HepG2 (cell line): ENCODE measurements around the gene ZFP1. TPM values are rescaled to one million over a fixed set of nuclear protein-coding genes. Genes with fewer than 3 reads are reported as not detected.

Experiments
- ATAC-seq: fragments of 200-7000 bp; cut with Tn5 transposase; 3 replicates; pipeline ENCODE4 v1.9.1; 2020; ENCODE audit warnings: mild to moderate bottlenecking, moderate library complexity
- BruUV-seq: library from RNA; stranded (reverse); fragments of 400-500 nt; replicated peaks from 2 replicates; lab custom pipeline; 2021; lab: Mats Ljungman, UMichigan
- CTCF ChIA-PET: fragments of 300-600 bp; formaldehyde crosslinking; extraction: SDS; loops from one replicate; lab custom pipeline; 2021; ENCODE audit warnings: low total read pairs, inconsistent platforms, low intra/inter-chr PET ratio; lab: Yijun Ruan, JAX
- POLR2A ChIA-PET: fragments of 350-600 bp; sonication (Branson Sonifier 250); formaldehyde crosslinking; loops from one replicate; lab custom pipeline; 2020; ENCODE audit warnings: antibody characterized with exemption, inconsistent platforms; lab: Yijun Ruan, JAX
- DNase-seq: peaks from one replicate; pipeline ENCODE4 v3.0.0-alpha.2; 2015; ENCODE audit warnings: low spot score
- FAIRE-seq: peaks from 3 replicates; lab custom pipeline; 2011; peaks lifted over from hg19 to GRCh38; lab: Jason Lieb, UNC
- H2AFZ ChIP-seq: one replicate; pipeline ENCODE4 v1.6.1; 2011; ENCODE audit warnings: low read length, inconsistent platforms
- H3K27ac ChIP-seq: fragments of 300-600 bp; 3 replicates; pipeline ENCODE4 v1.8.0; 2011; ENCODE audit warnings: mixed run types, mild to moderate bottlenecking, mixed read lengths, low read length, inconsistent platforms; ENCODE audit not compliant: insufficient read depth; ENCODE audit errors: extremely low read length
- H3K27me3 ChIP-seq, 2 experiments: fragments of 200-600 bp in 1 of 2; 2 replicates in 1 of 2; 3 replicates in 1 of 2; pipeline versions ENCODE4 v1.6.0 to v1.8.0; 2011; ENCODE audit warnings: low read length in 2 of 2, mild to moderate bottlenecking in 2 of 2, moderate library complexity in 2 of 2, inconsistent platforms in 1 of 2; ENCODE audit not compliant: insufficient read depth in 2 of 2, control insufficient read depth in 1 of 2
- H3K36me3 ChIP-seq, 2 experiments: fragments of 200-600 bp in 1 of 2; replicated peaks in 1 of 2; 2 replicates in 1 of 2; 3 replicates in 1 of 2; pipeline versions ENCODE4 v1.5.1 to v1.8.0; 2011; ENCODE audit warnings: low read length in 2 of 2, inconsistent platforms in 1 of 2; ENCODE audit not compliant: insufficient read depth in 2 of 2, control insufficient read depth in 1 of 2
- H3K4me1 ChIP-seq: 2 replicates; pipeline ENCODE4 v1.5.1; 2012; ENCODE audit warnings: low read length, inconsistent platforms; ENCODE audit not compliant: insufficient read depth
- H3K4me2 ChIP-seq: 2 replicates; pipeline ENCODE4 v1.6.0; 2011; ENCODE audit warnings: low read depth, low read length, inconsistent platforms
- H3K4me3 ChIP-seq, 3 experiments: fragments of 200-600 bp in 1 of 3; sonication (generic), shearing (Covaris generic) in 1 of 3; replicated peaks in 1 of 3; 2 replicates each; pipeline ENCODE4 v1.5.1; 2011 to 2016; ENCODE audit warnings: low read length in 3 of 3, inconsistent platforms in 2 of 3, low read depth in 2 of 3, mild to moderate bottlenecking in 2 of 3, control low read depth in 1 of 3, mixed read lengths in 1 of 3; ENCODE audit not compliant: insufficient read depth in 1 of 3
- H3K79me2 ChIP-seq: one replicate; pipeline ENCODE4 v1.6.1; 2011; ENCODE audit warnings: low read length, inconsistent platforms; ENCODE audit not compliant: insufficient read depth
- H3K9ac ChIP-seq: 2 replicates; pipeline ENCODE4 v1.6.0; 2011; ENCODE audit warnings: mild to moderate bottlenecking, low read depth, low read length, inconsistent platforms; ENCODE audit not compliant: insufficient read depth
- H3K9me3 ChIP-seq: 2 replicates; pipeline ENCODE4 v1.5.1; 2012; ENCODE audit warnings: mild to moderate bottlenecking, low read length
- H4K20me1 ChIP-seq: 2 replicates; pipeline ENCODE4 v1.6.0; 2011; ENCODE audit warnings: inconsistent platforms, mild to moderate bottlenecking, low read length, moderate library complexity; ENCODE audit not compliant: insufficient read depth
- ELF1 ChIP-seq: sonication (generic); formaldehyde crosslinking; IDR thresholded peaks from 2 replicates; pipeline ENCODE4 v1.4.0; 2020; ENCODE audit warnings: missing genetic modification reagents
- PPARG ChIP-seq: conservative IDR thresholded peaks from 2 replicates; pipeline ENCODE4 v1.6.1; 2016; ENCODE audit warnings: missing biosample characterization, missing genetic modification reagents
- SNAPC2 ChIP-seq: sonication (generic); formaldehyde crosslinking; IDR thresholded peaks from 2 replicates; pipeline ENCODE4 v1.8.1; 2022; ENCODE audit warnings: mild to moderate bottlenecking, missing genetic modification reagents
- ZFP82 ChIP-seq: sonication (generic); formaldehyde crosslinking; IDR thresholded peaks from 2 replicates; pipeline ENCODE4 v1.5.1; 2020; ENCODE audit warnings: mild to moderate bottlenecking, missing genetic modification reagents, borderline replicate concordance
- ZFX ChIP-seq: sonication (generic); formaldehyde crosslinking; IDR thresholded peaks from 2 replicates; pipeline ENCODE4 v1.4.0; 2020; ENCODE audit warnings: mild to moderate bottlenecking, low read depth, missing genetic modification reagents, moderate library complexity
- ZNF337 ChIP-seq: sonication (generic); formaldehyde crosslinking; IDR thresholded peaks from 2 replicates; pipeline ENCODE4 v1.5.1; 2020; ENCODE audit warnings: missing genetic modification reagents, low read depth, mild to moderate bottlenecking, borderline replicate concordance
- ZNF572 ChIP-seq: sonication (generic); formaldehyde crosslinking; IDR thresholded peaks from 2 replicates; pipeline ENCODE4 v1.5.1; 2020; ENCODE audit warnings: mild to moderate bottlenecking, missing genetic modification reagents
- ZNF577 ChIP-seq: sonication (generic); formaldehyde crosslinking; IDR thresholded peaks from 2 replicates; pipeline ENCODE4 v1.4.0; 2020; ENCODE audit warnings: mild to moderate bottlenecking, low read depth, missing genetic modification reagents, borderline replicate concordance
- ZNF614 ChIP-seq: IDR thresholded peaks from 2 replicates; pipeline ENCODE4 v1.6.1; 2018; ENCODE audit warnings: missing biosample characterization, missing genetic modification reagents, inconsistent platforms, borderline replicate concordance
- ZNF766 ChIP-seq: sonication (generic); formaldehyde crosslinking; IDR thresholded peaks from 2 replicates; pipeline ENCODE4 v1.5.0; 2020; ENCODE audit warnings: missing genetic modification reagents, borderline replicate concordance
- WGBS: methylation state at CpG from one replicate; pipeline ENCODE4 v1.1.6; 2017; ENCODE audit warnings: low lambda C conversion rate; 5-methylcytosine and 5-hydroxymethylcytosine counted together
- in situ Hi-C: cut with HindIII; loops from 2 replicates; pipeline ENCODE4 v1.10.0; 2017; ENCODE audit warnings: low pct_unique_long_range_greater_than_20kb; ENCODE audit not compliant: extremely low pct_ligation_motif_present
- intact Hi-C: fragments of 100-400 bp; cut with micrococcal nuclease; formaldehyde crosslinking; loops from one replicate; pipeline ENCODE4 v1.10.0; 2022; ENCODE audit not compliant: unreplicated experiment
- polyA plus RNA-seq, 8 experiments: library from polyadenylated mRNA; depleted of rRNA in 3 of 8; stranded (reverse) in 7 of 8; unstranded in 1 of 8; fragments of >200 nt; fragmentation: Illumina TruSeq in 4 of 8; extraction: Trizol in 4 of 8; gene quantifications; 2 replicates each; pipeline versions ENCODE4 v1.2.1 to v1.2.3, GENCODE V29; 2011 to 2016; ENCODE audit warnings: low read depth in 4 of 8, missing spikeins in 1 of 8, mixed read lengths in 1 of 8; ENCODE audit not compliant: insufficient read depth in 1 of 8
- total RNA-seq, 5 experiments: library from RNA; depleted of rRNA; stranded (reverse); fragments of >200 nt; fragmentation: Illumina TruSeq; extraction: Trizol; gene quantifications; 2 replicates each; pipeline ENCODE4 v1.2.3, GENCODE V29; 2016; ENCODE audit warnings: low read depth in 1 of 5
- TF ChIP-seq, protein P1 (sequence below), 2 experiments: sonication (generic) in 1 of 2; formaldehyde crosslinking in 1 of 2; IDR thresholded peaks; 2 replicates each; pipeline versions ENCODE4 v1.4.0 to v1.6.1; 2016 to 2020; ENCODE audit warnings: borderline replicate concordance in 1 of 2, low read depth in 1 of 2, mild to moderate bottlenecking in 1 of 2, missing genetic modification reagents in 1 of 2
- TF ChIP-seq, protein P2 (sequence below): sonication (generic); formaldehyde crosslinking; IDR thresholded peaks from 2 replicates; pipeline ENCODE4 v1.4.0; 2020; ENCODE audit warnings: missing genetic modification reagents
- TF ChIP-seq, protein P3 (sequence below): sonication (generic); formaldehyde crosslinking; IDR thresholded peaks from 2 replicates; pipeline ENCODE4 v1.5.1; 2020; ENCODE audit warnings: missing genetic modification reagents, mild to moderate bottlenecking, borderline replicate concordance

ZFP1 gene
- total and polyA plus RNA-seq, 2 of the 13 experiments (the other 11 are each of a cell fraction or from before 2014, with no cell fraction given) = 8.3 to 14.0 TPM

DNA sequence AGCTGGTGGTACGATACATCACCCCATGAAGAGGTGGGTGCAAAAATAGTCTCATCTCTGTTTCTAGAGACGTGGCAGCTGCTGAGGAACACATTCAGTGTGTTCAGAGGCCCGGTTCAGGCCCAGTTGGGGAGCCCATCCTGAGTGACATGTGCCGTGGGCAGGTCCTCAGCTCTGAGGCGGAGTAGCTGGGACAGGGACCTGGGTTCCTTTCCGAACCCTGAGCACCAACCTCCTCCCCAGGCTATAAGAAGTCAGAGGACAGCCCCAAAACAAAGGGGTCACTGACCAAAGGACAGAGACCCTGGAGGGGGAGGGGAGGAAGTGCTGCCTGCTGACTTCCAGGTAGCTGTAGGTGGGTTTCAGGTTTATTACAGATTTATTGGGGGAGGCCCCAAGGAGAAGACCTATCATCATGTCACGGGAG lies 36.8 kb upstream of the ZFP1 start:
- Histone ChIP-seq H3K9ac (peak overlapping the region; percentile 42; the same call in 1 of the 2 replicates), H4K20me1 (no peaks in the 10 kb centered on the region), H3K4me2 (peak overlapping the region; percentile 85), H2AFZ (no peak overlapping the region), H3K4me3 (peak overlapping the region in 1 of 3 experiments; percentile 71; a peak in 2 of 6 replicates), H3K79me2 (peaks cover 6% of the 10 kb centered on the region), H3K36me3 (peaks cover 13 to 16% of the 10 kb centered on the region in 2 experiments), H3K4me1 (peaks cover 53% of the 10 kb centered on the region), H3K9me3 (no peaks in the 10 kb centered on the region), H3K27me3 (no peaks in the 10 kb centered on the region; a peak in 1 of 5 replicates), H3K27ac (peak overlapping the region; percentile 12)
- 53% methylated on average over 7 of the region's 7 CpGs for WGBS
- peak; percentile 12 for ATAC-seq
- FAIRE-seq = no peak
- intact Hi-C loops = loop anchor here (1.0 to 2.0 kb wide), 3 partner anchors 41 to 174 kb away; no protein-coding TSS in a partner anchor
- BruUV-seq = no TSS peak
- no peak for DNase-seq
- ChIA-PET CTCF (interaction anchor here (0.9 to 2.0 kb wide), 2 partner anchors 113 to 115 kb away, joined by 3 to 11 read pairs; partner anchors contain the start of gene ZNRF1), POLR2A (interaction anchor here (0.9 to 3.9 kb wide), 7 partner anchors 8 to 127 kb away, joined by 3 to 30 read pairs (median 7); partner anchors contain the start of genes WDR59 and ZNRF1)
- in situ Hi-C loops = no loop called here
- TF ChIP-seq ZNF766 (CRISPR knock-in tag) (0 out of 2 replicates have a peak, but pooled peaks have one; percentile 11), ELF1 (CRISPR knock-in tag) (no peak), ZNF572 (0 out of 2 replicates have a peak, but pooled peaks have one; percentile 34), SNAPC2 (CRISPR knock-in tag) (0 out of 2 replicates have a peak, but pooled peaks have one; percentile 16), ZFP82 (CRISPR knock-in tag) (0 out of 2 replicates have a peak, but pooled peaks have one; percentile 6), ZNF614 (no peak), PPARG (CRISPR knock-in tag) (0 out of 2 replicates have a peak, but pooled peaks have one; percentile 1), ZFX (peak; percentile 6; the same call in 1 of the 2 replicates), ZNF577 (CRISPR knock-in tag) (no peak), ZNF337 (CRISPR knock-in tag) (no peak)
- TF ChIP-seq, protein P1, sequence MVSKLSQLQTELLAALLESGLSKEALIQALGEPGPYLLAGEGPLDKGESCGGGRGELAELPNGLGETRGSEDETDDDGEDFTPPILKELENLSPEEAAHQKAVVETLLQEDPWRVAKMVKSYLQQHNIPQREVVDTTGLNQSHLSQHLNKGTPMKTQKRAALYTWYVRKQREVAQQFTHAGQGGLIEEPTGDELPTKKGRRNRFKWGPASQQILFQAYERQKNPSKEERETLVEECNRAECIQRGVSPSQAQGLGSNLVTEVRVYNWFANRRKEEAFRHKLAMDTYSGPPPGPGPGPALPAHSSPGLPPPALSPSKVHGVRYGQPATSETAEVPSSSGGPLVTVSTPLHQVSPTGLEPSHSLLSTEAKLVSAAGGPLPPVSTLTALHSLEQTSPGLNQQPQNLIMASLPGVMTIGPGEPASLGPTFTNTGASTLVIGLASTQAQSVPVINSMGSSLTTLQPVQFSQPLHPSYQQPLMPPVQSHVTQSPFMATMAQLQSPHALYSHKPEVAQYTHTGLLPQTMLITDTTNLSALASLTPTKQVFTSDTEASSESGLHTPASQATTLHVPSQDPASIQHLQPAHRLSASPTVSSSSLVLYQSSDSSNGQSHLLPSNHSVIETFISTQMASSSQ (IDR thresholded peaks at IDR 0.05; ENCODE audit: low read depth) = no peak
- TF ChIP-seq, protein P1 (CRISPR knock-in tag; IDR thresholded peaks at IDR 0.05; ENCODE audit: borderline replicate concordance) = peak; percentile 11; the same call in 1 of the 2 replicates
- TF ChIP-seq, protein P2, sequence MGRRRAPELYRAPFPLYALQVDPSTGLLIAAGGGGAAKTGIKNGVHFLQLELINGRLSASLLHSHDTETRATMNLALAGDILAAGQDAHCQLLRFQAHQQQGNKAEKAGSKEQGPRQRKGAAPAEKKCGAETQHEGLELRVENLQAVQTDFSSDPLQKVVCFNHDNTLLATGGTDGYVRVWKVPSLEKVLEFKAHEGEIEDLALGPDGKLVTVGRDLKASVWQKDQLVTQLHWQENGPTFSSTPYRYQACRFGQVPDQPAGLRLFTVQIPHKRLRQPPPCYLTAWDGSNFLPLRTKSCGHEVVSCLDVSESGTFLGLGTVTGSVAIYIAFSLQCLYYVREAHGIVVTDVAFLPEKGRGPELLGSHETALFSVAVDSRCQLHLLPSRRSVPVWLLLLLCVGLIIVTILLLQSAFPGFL (CRISPR knock-in tag) = no peak
- TF ChIP-seq, protein P3, sequence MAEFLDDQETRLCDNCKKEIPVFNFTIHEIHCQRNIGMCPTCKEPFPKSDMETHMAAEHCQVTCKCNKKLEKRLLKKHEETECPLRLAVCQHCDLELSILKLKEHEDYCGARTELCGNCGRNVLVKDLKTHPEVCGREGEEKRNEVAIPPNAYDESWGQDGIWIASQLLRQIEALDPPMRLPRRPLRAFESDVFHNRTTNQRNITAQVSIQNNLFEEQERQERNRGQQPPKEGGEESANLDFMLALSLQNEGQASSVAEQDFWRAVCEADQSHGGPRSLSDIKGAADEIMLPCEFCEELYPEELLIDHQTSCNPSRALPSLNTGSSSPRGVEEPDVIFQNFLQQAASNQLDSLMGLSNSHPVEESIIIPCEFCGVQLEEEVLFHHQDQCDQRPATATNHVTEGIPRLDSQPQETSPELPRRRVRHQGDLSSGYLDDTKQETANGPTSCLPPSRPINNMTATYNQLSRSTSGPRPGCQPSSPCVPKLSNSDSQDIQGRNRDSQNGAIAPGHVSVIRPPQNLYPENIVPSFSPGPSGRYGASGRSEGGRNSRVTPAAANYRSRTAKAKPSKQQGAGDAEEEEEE = no peak
